HG02938 (cell line): ENCODE measurements around the gene MLKL.

Experiments used
- ATAC-seq: cut with Tn5 transposase; IDR thresholded peaks from one replicate; pipeline ENCODE4 v1.9.1; 2021; ENCODE audit warnings: mild to moderate bottlenecking, moderate library complexity; ENCODE audit not compliant: unreplicated experiment

MLKL gene

GRCh38 chr16:74700438-74701225, at the start of gene MLKL:
TSS of gene MLKL (minus strand) at chr16:74700862. CDS start at chr16:74695757, 5,105 bp downstream.
- ATAC-seq = peak; percentile 24

- no peak for ATAC-seq
Observed at GRCh38 chr16:74749291-74750055, 48.8 kb upstream of the MLKL start.

GRCh38 chr16:74748616-74749026, 48.0 kb upstream of the MLKL start:
- no peak for ATAC-seq

- no peak for ATAC-seq
Observed at GRCh38 chr16:74747716-74748615, 47.3 kb upstream of the MLKL start.

GRCh38 chr16:74745926-74746325, 45.3 kb upstream of the MLKL start:
- no peak for ATAC-seq

- ATAC-seq = no peak
Observed at GRCh38 chr16:74745109-74745615, 44.5 kb upstream of the MLKL start.

- ATAC-seq = no peak
Observed at GRCh38 chr16:74744566-74744965, 43.9 kb upstream of the MLKL start.

- ATAC-seq = no peak
Observed at GRCh38 chr16:74743668-74744299, 43.1 kb upstream of the MLKL start.

- no peak for ATAC-seq
Observed at GRCh38 chr16:74743045-74743667, 42.5 kb upstream of the MLKL start.

GRCh38 chr16:74742051-74742481, 41.4 kb upstream of the MLKL start:
- no peak for ATAC-seq

GRCh38 chr16:74740795-74741304, 40.2 kb upstream of the MLKL start:
- no peak for ATAC-seq

- no peak for ATAC-seq
Observed at GRCh38 chr16:74739275-74739674, 38.6 kb upstream of the MLKL start.

GRCh38 chr16:74738816-74739215, 38.2 kb upstream of the MLKL start:
- no peak for ATAC-seq

- no peak for ATAC-seq
Observed at GRCh38 chr16:74738113-74738541, 37.5 kb upstream of the MLKL start.

GRCh38 chr16:74737521-74737920, 36.9 kb upstream of the MLKL start:
- no peak for ATAC-seq

GRCh38 chr16:74736531-74737157, 36.0 kb upstream of the MLKL start:
- no peak for ATAC-seq

GRCh38 chr16:74735554-74735953, 34.9 kb upstream of the MLKL start:
- no peak for ATAC-seq

GRCh38 chr16:74735162-74735452, 34.4 kb upstream of the MLKL start:
- no peak for ATAC-seq

GRCh38 chr16:74734361-74735161, 33.9 kb upstream of the MLKL start:
- ATAC-seq = no peak
